T-cell (primary cell): Measurements from ENCODE around the gene PPP1R3D. TPM values are rescaled to one million over a fixed set of nuclear protein-coding genes. Genes with fewer than 3 reads are reported as not detected.
"Not testable (repeated sequence)": the region's sequence is repeated elsewhere in the genome, so short reads cannot be mapped to it uniquely, and the experiment has no call there.

Experiments used
- ATAC-seq, 4 experiments: fragments of 200-7000 bp in 3 of 4; fragments of 150-1000 bp in 1 of 4; cut with Tn5 transposase; replicated peaks in 1 of 4; 1 replicate in 3 of 4; 2 replicates in 1 of 4; pipeline ENCODE4 v1.10.0; 2021; ENCODE audit warnings: moderate library complexity in 3 of 4, mild to moderate bottlenecking in 2 of 4, moderate number of reproducible peaks in 1 of 4
- CTCF ChIA-PET, 2 donors: fragments of 300-600 bp; sonication (Branson Sonifier 250); formaldehyde crosslinking; loops; one replicate each; lab custom pipeline; 2022; ENCODE audit warnings: antibody characterized with exemption in 2 of 2; lab: Charles Lee
- POLR2A ChIA-PET, 2 donors: fragments of 300-600 bp; sonication (Branson Sonifier 250); formaldehyde crosslinking; loops; one replicate each; lab custom pipeline; 2022; ENCODE audit warnings: antibody characterized with exemption in 2 of 2; lab: Charles Lee
- DNase-seq, 35 experiments: peaks; one replicate each; pipeline versions ENCODE4 v3.0.0 to v3.0.0-alpha.2; 2013 to 2023
- H3K27ac ChIP-seq: one replicate; pipeline ENCODE4 v1.5.1; 2013; ENCODE audit warnings: low read length
- H3K27me3 ChIP-seq, 2 experiments: replicated peaks in 1 of 2; 1 replicate in 1 of 2; 2 replicates in 1 of 2; pipeline versions ENCODE4 v1.6.1 to v1.7.0; 2013; ENCODE audit warnings: low read length in 1 of 2, mixed read lengths in 1 of 2; ENCODE audit not compliant: control insufficient read depth in 2 of 2, insufficient read depth in 2 of 2; ENCODE audit errors: extremely low read depth in 1 of 2
- H3K36me3 ChIP-seq, 2 donors: 1 replicate in 1 of 2; 2 replicates in 1 of 2; pipeline versions ENCODE4 v1.6.1 to v1.7.0; 2013; ENCODE audit warnings: low read length in 1 of 2; ENCODE audit not compliant: control insufficient read depth in 2 of 2, insufficient read depth in 1 of 2; ENCODE audit errors: extremely low read depth in 1 of 2
- H3K4me1 ChIP-seq, 2 experiments: 1 replicate in 1 of 2; 2 replicates in 1 of 2; pipeline versions ENCODE4 v1.6.1 to v1.7.0; 2013; ENCODE audit warnings: low read length in 2 of 2, mixed read lengths in 1 of 2; ENCODE audit not compliant: insufficient read depth in 2 of 2, control insufficient read depth in 1 of 2; ENCODE audit errors: extremely low read depth in 1 of 2
- H3K4me3 ChIP-seq, 2 donors: 1 replicate in 1 of 2; 2 replicates in 1 of 2; pipeline versions ENCODE4 v1.5.1 to v1.7.0; 2013; ENCODE audit warnings: mild to moderate bottlenecking in 2 of 2, low read length in 1 of 2, moderate library complexity in 1 of 2; ENCODE audit not compliant: control insufficient read depth in 1 of 2; ENCODE audit errors: extremely low read depth in 1 of 2
- H3K9me3 ChIP-seq: 2 replicates; pipeline ENCODE4 v1.7.0; 2013
- H3K27ac Mint-ChIP-seq, 2 donors: one replicate each; pipeline ENCODE4 v1.8.0; 2020 to 2021; ENCODE audit warnings: mild to moderate bottlenecking in 2 of 2, mixed read lengths in 2 of 2
- H3K27me3 Mint-ChIP-seq, 2 donors: one replicate each; pipeline ENCODE4 v1.8.0; 2021 to 2022; ENCODE audit warnings: mixed read lengths in 2 of 2
- H3K36me3 Mint-ChIP-seq: one replicate; pipeline ENCODE4 v1.8.0; 2021; ENCODE audit warnings: mixed read lengths
- H3K4me1 Mint-ChIP-seq, 3 donors: one replicate each; pipeline ENCODE4 v1.8.0; 2020 to 2022; ENCODE audit warnings: mixed read lengths in 3 of 3, mild to moderate bottlenecking in 1 of 3
- H3K4me3 Mint-ChIP-seq, 3 donors: one replicate each; pipeline ENCODE4 v1.8.0; 2020 to 2022; ENCODE audit warnings: mild to moderate bottlenecking in 3 of 3, mixed read lengths in 3 of 3, moderate library complexity in 3 of 3
- H3K9me3 Mint-ChIP-seq, 3 donors: one replicate each; pipeline ENCODE4 v1.8.0; 2020 to 2022; ENCODE audit warnings: mixed read lengths in 3 of 3
- WGBS: methylation state at CpG from one replicate; pipeline ENCODE4 v1.1.5; 2013; ENCODE audit warnings: missing lambda C conversion rate; ENCODE audit not compliant: insufficient coverage; 5-methylcytosine and 5-hydroxymethylcytosine counted together
- total RNA-seq, 35 experiments: library from RNA in 6 of 35; stranded (reverse) in 6 of 35; fragments of 120-200 nt in 1 of 35; gene quantifications; one replicate each; pipeline versions ENCODE4 v1.2.1 to v1.2.4 and lab custom pipeline; 2013 to 2026

PPP1R3D gene
- total RNA-seq, 5 donors from 2014 or later (not counting 1 experiment from before 2014, with no cell fraction given), result 3.6 to 10.9 (median 9.7) TPM

DNA sequence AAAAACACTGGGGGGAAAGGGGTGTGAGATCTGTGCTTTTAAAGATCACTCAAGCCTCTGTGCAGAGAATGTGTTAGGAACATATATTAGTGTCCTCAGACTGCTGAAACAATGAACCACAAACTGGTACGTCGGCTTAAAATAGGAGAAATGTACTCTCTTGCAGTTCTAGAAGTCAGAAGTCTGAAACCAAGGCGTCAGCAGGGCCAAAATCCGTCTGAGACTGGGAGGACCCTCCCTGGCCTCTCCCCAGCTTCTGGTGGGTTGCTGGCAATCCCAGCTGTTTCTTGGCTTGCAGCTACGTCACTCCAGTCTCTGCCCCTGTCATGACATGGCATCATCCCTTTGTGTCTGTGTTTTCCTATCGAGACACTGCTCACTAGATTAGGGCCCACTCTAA is 22.1 kb upstream of the PPP1R3D start:
- Mint-ChIP-seq H3K27me3 (no peaks in the 10 kb centered on the region), H3K4me1 (no peaks in the 10 kb centered on the region), H3K4me3 (no peak overlapping the region), H3K27ac (no peak overlapping the region), H3K9me3 (no peaks in the 10 kb centered on the region), H3K36me3 (peaks cover 16% of the 10 kb centered on the region)
- Histone ChIP-seq H3K9me3 (no peaks in the 10 kb centered on the region), H3K36me3 (no peaks in the 10 kb centered on the region), H3K27ac (no peak overlapping the region), H3K4me3 (no peak overlapping the region), H3K27me3 (no peaks in the 10 kb centered on the region), H3K4me1 (no peaks in the 10 kb centered on the region)
- ATAC-seq (no peak), DNase-seq (no peak)
- CTCF ChIA-PET, result interaction anchor here (0.8 to 1.0 kb wide), 2 partner anchors 9 to 10 kb away, joined by 3 to 4 read pairs; no protein-coding TSS in a partner anchor
- POLR2A ChIA-PET, result no interaction called here
- WGBS, result 84% methylated on average over 6 of the region's 6 CpGs

DNA sequence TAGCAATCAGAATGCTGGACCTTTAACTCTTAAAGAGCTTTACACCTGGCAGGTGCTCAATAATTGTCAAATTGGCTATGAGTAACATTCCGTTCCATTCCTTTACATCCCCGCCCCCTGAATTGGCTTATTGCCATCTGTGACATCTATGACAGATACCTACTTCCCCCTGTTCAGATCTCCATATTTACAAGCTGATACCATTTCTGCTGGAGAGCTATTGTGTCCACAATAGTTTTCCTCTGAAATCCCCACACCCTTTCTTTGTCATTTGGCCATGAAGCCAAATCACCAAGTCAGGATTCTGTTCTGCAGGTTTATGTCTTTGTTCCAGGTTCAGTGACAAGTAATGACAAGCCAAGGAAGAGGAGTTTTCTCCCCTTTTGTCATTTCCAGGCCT is 21.3 kb upstream of the PPP1R3D start:
- ATAC-seq, result no peak
- POLR2A ChIA-PET, result no interaction called here

DNA sequence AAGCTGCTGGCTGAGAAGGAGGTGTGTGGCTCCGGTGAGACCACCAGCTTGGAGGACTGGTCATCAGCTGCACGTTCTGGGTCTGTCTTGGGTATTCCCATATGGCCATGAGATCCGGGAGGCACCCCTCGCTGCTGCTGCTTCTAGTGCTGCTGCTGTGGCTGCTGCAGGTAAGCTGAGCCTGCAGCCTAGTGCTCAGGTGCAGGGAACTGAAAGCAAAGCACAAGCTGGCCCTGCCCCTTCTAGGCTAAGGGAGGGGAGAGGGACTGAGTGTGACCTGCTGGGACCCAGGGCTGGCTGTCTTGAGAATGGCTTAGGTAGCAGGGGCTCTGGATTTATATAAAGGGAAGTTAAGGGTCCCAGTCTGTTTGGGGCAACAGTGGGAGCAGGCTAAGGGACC is 18.5 kb upstream of the PPP1R3D start:
- ChIA-PET POLR2A (no interaction called here), CTCF (no interaction called here)
- H3K4me1 ChIP-seq, result no peaks in the 10 kb centered on the region
- DNase-seq (no peak), ATAC-seq (no peak)
- H3K9me3 ChIP-seq, result no peaks in the 10 kb centered on the region
- Mint-ChIP-seq H3K4me3 (no peak overlapping the region), H3K27ac (no peak overlapping the region), H3K4me1 (no peaks in the 10 kb centered on the region), H3K9me3 (no peaks in the 10 kb centered on the region), H3K36me3 (peaks cover 16% of the 10 kb centered on the region), H3K27me3 (no peaks in the 10 kb centered on the region)
- no peak overlapping the region for H3K27ac ChIP-seq
- H3K36me3 ChIP-seq, result no peaks in the 10 kb centered on the region
- H3K27me3 ChIP-seq, result no peaks in the 10 kb centered on the region
- H3K4me3 ChIP-seq, result no peak overlapping the region
- WGBS, result 89% methylated on average over 4 of the region's 4 CpGs

More for the DNA sequence above, 21.3 kb upstream of the PPP1R3D start:
- no peaks in the 10 kb centered on the region for H3K36me3 ChIP-seq
- CTCF ChIA-PET, result interaction anchor here in 1 of 2 donors (0.8 kb wide), 1 partner anchor 8 kb away, joined by 4 read pairs; no protein-coding TSS in a partner anchor
- no peaks in the 10 kb centered on the region for H3K9me3 ChIP-seq
- no peak overlapping the region for H3K4me3 ChIP-seq
- Mint-ChIP-seq H3K27ac (no peak overlapping the region), H3K36me3 (peaks cover 16% of the 10 kb centered on the region), H3K9me3 (no peaks in the 10 kb centered on the region), H3K4me3 (no peak overlapping the region), H3K27me3 (no peaks in the 10 kb centered on the region), H3K4me1 (no peaks in the 10 kb centered on the region)
- H3K4me1 ChIP-seq, result no peaks in the 10 kb centered on the region
- no peak overlapping the region for H3K27ac ChIP-seq
- WGBS, result 75% methylated on average over 2 of the region's 2 CpGs
- DNase-seq, result no peak
- H3K27me3 ChIP-seq, result no peaks in the 10 kb centered on the region

DNA sequence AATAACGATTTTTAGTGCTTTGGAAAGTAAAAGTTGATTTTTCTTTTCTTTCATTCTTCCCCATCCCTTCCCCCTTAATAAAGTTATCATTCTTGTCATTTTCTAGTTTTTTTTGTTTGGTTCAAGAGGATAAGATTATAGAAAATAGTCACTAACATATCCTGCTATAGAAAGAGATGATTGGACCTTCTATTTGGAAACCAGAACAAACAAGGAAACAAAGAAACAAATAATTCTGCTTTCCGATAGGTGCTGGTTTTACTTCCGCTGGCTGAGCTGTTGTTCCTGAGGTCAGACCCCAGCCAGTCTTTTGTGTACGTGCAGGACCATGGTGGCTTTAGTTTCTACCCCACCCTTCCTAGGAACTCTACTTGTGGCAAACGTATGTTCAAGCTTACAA is 18.0 kb upstream of the PPP1R3D start, which contains the start of gene CDH26:
CDH26 (plus strand) TSS at position 301 of the 400 bp plus-strand sequence. CDS start 304 bp downstream, outside the sequence.
- Histone ChIP-seq H3K4me1 (no peaks in the 10 kb centered on the region), H3K4me3 (no peak within 1 kb of the TSS), H3K27ac (no peak within 1 kb of the TSS), H3K36me3 (no peaks in the 10 kb centered on the region), H3K9me3 (no peaks in the 10 kb centered on the region), H3K27me3 (no peaks in the 10 kb centered on the region)
- Mint-ChIP-seq H3K4me1 (no peaks in the 10 kb centered on the region), H3K4me3 (no peak within 1 kb of the TSS), H3K27ac (no peak within 1 kb of the TSS), H3K27me3 (no peaks in the 10 kb centered on the region), H3K9me3 (no peaks in the 10 kb centered on the region), H3K36me3 (peaks cover 16% of the 10 kb centered on the region)
- DNase-seq (no peak), ATAC-seq (no peak)
- ChIA-PET POLR2A (no interaction called here), CTCF (no interaction called here)
- 100% methylated on average over 2 of the region's 5 CpGs for WGBS

DNA sequence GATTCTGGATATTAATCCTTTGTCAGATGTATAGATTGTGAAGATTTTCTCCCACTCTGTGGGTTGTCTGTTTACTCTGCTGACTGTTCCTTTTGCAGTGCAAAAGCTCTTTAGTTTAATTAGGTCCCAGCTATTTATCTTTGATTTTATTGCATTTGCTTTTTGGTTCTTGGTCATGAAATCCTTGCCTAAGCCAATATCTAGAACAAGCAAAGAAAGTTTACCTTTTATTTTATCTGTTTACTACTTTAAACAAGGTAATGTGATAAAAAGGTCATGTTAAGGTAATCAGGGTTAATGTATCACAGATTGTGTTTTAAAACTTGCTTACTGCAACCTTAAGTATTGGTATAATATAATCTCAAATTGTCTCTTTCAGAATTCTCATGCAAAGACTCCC is 17.5 kb upstream of the PPP1R3D start:
- H3K4me3 ChIP-seq, ATAC-seq, H3K9me3 Mint-ChIP-seq, H3K27me3 ChIP-seq, H3K9me3 ChIP-seq, H3K27ac Mint-ChIP-seq, POLR2A ChIA-PET, H3K4me1 Mint-ChIP-seq, H3K36me3 ChIP-seq, H3K27me3 Mint-ChIP-seq, H3K4me3 Mint-ChIP-seq, DNase-seq, CTCF ChIA-PET, H3K27ac ChIP-seq, H3K4me1 ChIP-seq: not testable (repeated sequence)
- H3K36me3 Mint-ChIP-seq, result peaks cover 16% of the 10 kb centered on the region

DNA sequence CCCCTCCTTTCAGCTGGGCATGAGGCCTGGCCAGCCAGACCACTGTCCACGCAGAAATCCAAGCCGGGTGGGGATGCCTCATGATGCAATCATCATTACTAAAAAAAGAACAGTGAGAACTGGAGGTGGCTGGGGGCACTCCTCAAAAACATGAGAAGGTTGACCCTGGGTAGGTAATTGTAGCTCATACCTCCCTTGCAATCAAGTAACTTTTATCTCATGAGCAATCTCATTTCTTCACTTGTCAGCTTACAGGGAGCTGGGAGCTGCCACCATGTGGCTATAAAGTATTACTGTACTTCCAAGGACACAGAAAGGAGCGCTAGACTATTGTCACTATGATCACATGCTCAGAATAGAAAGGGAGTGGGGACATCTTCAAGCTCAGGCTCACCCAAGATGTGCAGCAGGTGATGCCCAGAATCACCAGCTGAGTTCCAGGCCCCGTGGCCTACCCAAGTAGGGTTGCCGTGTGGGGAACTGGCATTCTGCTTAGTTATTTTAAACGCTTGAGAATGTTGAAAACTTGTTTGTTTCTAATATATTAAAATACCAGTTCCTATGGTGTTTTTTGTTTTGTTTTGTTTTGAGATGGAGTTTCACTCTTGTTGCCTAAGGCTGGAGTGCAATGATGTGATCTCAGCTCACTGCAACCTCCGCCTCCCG is 15.2 kb upstream of the PPP1R3D start:
- DNase-seq (peak in 1 of 35 experiments; percentile 19), ATAC-seq (peak in 1 of 4 experiments; percentile 34)
- Mint-ChIP-seq H3K4me3 (no peak overlapping the region), H3K27me3 (no peaks in the 10 kb centered on the region), H3K4me1 (no peaks in the 10 kb centered on the region), H3K9me3 (no peaks in the 10 kb centered on the region), H3K36me3 (peaks cover 8% of the 10 kb centered on the region), H3K27ac (no peak overlapping the region)
- ChIA-PET CTCF (interaction anchor here in 1 of 2 donors (1.0 to 1.3 kb wide), 2 partner anchors 15 to 310 kb away, joined by 3 to 6 read pairs; partner anchors contain the start of genes FAM217B and PPP1R3D), POLR2A (no interaction called here)
- 89% methylated on average over 3 of the region's 8 CpGs for WGBS
- H3K4me1 ChIP-seq, result no peaks in the 10 kb centered on the region
- no peaks in the 10 kb centered on the region for H3K9me3 ChIP-seq
- peaks cover 0 to 5% of the 10 kb centered on the region in 2 donors for H3K36me3 ChIP-seq
- no peaks in the 10 kb centered on the region for H3K27me3 ChIP-seq
- H3K27ac ChIP-seq, result no peak overlapping the region
- no peak overlapping the region for H3K4me3 ChIP-seq
